GM21515 (cell line): ENCODE measurements around the gene INS.

Experiments
- ATAC-seq: cut with Tn5 transposase; IDR thresholded peaks from one replicate; pipeline ENCODE4 v1.9.1; 2021; ENCODE audit not compliant: unreplicated experiment

The INS gene

DNA sequence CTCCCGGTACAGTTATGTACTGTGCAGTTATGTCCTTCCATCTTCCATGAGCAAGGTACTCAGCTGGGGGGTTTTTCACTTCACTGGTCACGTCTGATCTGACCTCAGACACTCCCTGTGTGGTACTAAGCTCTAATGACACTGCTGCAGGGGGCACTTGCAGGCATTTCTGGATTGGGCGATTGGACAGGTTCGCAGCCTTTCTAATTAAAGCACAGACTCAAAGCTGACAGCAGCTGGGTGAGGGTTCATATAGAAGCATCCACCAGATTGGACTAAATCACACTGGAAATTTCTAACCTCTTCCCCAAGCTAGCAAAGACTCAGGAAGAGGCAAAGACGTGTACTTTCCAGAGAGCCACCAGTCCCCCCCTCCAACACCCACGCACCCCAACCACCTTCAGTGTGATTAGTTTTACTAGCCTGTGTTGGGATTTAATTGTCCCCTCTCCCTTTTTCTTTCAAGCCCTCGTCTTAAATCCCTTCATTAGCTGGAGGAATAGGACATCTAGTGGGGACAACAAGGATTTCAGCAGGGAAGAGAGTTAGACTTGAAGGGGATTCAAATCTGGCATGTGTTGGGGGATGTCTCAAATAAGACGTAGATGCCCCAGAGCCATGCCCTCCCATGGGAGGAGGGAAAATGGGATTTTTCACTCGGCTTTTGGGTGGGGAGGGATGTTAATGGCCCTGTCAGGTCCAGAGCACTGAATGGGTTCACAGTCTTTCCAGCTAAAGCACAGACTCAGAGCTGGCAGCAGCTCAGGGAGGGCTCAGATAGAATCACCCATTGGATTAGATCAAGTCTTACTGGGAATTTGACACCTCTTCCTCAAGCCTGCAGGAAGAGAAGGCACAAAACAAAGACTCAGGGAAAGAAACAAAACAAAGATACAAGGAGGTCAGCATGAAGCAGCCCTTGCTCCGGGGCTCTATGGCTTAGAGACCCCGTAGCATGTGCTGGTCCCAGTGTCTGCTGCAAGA is 10.9 kb downstream of the INS start:
- ATAC-seq = no peak

DNA sequence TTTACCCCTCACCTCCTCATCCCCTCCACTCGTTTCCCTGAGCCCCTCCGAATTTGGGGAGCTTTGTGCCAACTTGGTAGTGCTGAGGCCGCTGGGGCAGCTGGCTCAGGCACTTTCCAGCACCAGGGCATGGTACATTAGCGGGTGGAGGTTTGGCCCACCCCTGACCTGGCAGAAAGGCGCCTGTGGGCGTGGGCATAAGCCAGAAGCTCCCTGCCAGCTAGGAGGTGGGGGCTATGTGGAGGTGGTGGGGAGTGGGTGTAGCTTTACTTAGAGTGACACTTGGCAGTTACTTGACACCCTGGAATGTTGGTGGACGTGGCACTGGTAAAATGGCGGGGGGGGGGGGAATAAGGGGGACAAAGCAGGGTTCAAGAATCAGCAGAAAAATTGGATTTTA is 11.5 kb downstream of the INS start:
- ATAC-seq = no peak

DNA sequence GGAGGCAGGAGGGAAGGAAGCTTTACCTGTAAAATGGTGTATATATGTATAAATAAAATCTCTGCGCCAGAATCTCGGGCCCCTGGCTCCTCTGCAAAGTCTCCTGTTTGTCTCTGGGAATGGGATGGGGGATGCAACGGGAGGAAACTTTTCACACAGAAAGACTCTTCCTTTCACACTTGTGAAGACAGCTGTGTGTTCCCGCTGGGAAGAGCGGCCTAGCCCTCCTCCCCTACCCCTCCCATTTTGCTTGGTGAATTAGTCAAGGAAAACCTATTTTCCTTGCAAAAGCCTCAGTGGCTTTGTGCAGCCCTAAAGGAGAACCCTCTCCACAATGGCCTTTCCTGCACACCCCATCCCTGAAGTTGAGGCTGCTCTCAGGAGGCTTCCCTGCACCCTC is 12.4 kb downstream of the INS start:
- ATAC-seq = no peak

DNA sequence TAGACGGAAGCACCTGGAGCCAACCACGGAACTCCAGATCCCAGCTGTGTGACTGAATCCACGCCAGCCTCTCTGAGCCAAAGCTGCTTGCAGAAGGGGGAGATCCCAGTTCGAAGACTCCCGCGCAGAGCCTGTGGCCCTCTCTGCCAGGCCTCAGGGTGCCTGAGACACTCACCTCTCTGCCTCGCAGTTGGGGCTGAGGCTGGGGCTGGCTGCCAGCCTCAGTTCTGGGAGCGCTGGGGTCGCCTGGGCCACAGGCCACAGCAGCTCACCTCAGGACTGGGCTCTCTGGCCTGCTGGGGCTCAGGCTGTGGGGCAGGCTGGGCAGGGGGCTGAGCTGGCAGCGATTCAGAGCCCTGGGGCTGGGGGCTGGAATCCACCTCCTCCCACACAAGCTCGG is 13.6 kb downstream of the INS start:
- no peak for ATAC-seq

DNA sequence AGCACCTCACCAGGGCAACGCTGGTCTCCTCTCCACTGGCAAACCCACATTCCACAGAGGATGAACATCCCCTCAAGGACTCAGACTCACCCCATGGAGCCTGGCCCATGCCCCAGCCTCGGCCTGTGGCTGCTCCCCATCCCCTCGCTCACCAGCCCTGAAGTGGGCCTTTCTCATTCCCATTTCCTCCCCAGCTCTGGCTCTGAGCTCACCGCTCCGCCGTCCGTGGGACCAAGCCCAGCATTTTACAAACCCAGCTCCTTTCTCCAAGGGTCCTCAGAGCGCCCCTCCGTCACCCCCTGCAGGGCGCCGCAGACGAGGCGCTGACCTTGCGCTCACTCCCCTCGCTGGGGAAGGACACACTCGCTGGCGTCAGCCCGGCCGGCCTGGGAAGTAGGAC is 15.0 kb downstream of the INS start:
- ATAC-seq = no peak

DNA sequence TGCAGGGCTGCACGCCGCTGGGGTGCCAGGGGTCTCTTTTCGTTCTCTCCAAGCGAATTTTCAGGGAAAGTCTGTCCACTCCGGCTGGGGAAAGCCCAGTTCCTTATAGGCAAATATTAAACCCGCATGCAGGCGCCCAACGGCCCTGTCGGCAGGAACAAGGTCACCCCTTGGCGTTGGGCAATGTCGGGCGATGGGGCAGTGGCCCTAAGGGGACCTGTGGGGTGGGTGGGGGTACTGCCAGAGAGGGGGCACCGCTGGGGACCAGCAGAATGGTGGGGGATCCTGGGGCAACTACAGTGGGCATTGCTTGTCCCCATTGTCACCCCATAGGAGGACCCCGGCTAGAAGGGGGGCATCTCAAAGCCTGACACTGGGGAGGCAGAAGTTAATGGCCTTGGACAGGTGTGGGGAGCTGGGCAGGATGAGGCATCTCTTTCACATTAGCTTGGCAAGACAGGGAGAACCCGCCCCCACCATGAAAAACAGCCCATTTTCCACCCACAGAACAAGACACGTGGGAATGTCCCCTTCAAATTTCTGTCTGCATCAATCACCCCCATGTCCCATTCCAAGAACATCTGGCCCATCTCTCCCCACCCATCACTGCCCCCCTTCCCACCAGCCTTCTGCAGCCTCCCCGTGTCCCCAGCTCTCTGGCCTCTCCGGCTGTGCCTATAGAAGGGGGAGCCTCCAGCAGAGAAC is 16.3 kb downstream of the INS start:
- ATAC-seq = no peak

DNA sequence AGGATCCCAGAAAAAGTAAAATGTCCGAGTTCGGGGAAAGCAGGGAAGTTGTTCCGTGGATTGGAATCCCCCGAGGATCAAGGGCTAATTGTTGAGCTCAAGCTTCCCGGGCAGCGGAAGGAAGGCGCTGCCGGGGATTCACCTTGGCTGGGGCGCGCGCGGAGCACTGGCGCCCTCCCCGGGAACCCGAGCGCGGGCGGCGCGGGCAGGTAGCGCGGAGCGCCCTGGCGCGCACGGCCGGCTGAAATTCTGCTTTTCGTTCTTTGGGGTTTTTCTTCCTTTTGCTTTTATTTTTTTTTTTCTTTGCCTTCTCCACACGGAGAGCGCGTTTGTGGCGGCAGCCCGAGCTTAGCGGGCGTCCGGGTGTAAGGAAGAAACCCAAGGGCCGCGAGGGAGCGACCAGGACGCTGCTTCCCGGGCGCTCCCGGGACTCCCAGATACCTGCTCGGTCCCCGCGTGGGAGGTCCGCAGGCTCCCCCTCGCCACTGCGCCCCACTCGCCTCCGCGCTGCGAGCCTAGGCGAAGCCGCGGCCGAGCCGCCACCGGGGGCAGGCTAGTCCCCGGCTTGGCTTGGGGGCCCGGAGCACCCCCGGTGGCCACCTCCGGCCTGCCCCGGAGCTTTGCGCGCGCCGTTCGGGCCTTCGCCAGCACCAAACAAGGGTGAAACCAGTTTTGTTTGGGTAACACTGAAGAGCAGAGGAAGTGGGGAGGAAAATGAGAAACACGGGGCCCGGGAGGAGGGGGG is 17.0 kb downstream of the INS start:
- ATAC-seq = no peak

DNA sequence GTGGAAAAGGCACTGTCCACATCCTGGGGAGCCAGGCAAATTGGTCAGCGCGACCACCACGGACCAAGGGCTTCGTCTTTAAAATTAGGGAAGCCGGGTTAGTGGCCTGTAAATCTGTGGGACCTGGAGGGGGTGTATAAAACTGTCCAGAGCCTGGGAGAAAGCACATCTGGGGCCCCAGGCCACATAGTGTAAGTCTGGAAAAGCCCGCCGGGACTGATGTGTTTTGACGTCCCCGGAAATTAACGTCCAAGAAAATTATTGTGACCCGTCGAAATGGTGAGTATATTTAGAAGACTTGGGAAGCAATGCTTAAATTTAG is 17.6 kb downstream of the INS start:
- ATAC-seq = no peak

DNA sequence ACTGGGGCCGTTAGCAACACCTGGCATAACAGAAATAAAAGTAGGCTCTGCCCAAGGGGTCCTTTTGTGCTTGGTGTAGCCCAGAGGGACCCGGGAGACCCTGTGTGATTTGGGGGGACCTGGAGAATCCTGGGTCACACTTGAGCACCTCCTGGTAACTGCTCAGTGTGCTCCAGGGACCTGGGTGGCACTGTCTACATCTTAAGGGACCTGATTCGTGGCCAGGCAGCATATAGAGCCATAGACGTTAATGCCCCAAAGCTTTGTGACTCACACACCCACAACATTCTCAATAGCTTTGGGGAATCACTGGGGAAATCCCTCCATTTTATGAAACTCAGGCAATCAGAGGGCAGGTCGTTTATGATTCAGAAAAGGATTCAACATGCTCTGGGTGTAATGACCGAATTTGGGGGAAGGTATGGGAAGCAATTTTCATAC is 18.2 kb downstream of the INS start:
- ATAC-seq = no peak

DNA sequence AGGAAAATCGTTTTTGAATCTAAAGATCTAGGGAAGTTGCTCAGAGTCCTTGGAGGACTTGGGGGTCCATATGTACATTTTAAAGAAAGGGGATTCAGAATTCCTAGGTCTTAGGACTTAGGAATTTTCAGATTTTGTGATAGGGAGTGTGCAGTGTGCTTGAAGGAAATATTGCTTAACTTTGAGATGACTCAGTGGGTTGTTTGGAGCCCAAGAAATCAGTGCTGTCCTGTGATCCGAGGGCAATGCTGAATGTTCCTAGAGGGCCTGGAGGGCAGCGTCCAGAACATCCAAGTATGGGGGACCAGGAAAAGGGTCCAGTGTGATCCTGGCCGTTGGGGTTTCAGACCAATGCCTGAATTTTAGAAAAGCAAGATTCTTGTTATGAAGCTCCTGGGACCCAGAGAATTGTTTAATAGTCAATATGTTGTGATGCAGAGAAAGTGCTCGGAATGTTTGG is 18.7 kb downstream of the INS start:
- no peak for ATAC-seq

DNA sequence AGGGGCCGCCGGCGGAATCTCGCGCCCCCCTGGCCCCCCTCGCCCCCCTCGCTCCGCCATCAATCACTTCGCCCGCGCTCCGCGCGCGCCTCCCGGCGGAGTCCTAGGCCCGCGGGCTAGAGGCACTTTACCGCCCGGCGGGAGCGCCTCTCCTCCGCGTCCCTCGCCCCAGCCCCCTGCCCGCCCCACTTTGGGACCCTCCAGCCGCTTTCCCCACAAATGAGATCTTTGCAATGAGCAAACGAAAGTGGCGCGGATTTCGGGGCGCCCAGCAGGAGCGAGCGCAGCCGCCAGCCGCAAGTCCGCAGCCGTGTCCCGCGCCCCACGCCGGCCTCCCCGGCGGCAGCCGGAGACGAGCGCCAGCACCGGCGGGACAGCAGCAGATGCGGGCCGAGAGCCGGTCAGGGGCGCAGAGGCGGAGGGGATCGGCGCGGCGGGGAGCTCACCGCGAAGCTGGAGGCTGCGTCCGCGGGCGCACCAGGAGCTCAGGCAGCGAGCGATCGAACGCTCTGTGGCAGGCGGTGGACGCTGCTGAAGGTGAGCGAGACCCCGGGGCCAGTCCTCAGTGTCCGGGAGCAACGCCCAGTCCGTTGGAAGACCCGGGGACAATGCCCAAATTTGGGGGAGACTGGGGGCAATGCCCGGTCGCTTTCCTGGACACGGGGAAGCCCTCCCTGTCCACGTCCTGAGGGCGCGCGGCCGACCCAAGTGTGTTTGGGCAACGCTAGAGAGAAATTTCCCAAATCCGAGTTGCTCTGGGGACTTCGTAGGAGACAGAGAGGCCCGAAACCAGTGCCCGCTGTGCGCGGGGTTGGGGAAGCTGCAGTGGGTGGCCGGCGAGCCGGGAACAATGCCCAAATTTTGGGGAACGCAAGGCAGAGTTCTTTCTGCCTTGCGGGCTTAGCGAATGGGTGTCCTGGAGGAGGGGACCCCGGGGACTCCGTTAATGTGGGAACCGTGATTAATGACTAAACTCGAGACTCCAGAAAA is 20.3 kb downstream of the INS start:
- ATAC-seq = no peak

DNA sequence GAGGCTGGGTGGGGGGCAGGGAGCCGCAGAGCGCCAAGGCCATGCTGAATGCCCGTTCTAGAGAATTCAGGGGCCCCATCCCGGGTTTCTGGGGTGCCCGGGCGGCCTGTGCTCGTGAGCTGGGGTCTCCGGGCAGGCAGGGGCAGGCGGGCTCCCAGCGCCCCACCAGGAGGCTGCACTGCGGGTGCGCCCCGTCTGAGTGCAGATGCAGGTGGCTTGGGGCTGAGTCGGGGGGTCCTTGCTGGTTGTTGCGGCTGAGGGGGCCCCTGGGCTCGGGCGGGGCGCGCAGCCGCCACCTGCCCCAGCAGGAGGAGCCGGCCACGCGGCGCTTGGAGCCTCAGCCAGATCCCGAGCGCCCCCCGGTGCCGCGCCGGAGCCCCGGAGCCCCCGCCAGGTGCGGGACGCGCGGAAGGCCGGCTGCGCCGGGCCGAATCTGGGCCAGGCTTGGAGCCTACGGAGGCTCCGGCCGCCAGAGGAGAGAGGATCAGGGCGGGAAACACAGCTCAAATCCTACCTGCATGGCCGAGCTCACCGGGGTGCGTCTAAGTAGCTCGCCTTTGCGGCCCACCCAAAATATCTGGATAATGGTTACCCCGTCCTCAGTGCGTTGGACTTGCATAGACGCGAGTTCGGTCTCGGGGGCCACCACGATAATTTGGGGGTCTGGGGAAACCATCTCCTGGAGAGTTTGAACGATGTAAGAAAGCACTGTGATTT is 21.2 kb downstream of the INS start:
- no peak for ATAC-seq

DNA sequence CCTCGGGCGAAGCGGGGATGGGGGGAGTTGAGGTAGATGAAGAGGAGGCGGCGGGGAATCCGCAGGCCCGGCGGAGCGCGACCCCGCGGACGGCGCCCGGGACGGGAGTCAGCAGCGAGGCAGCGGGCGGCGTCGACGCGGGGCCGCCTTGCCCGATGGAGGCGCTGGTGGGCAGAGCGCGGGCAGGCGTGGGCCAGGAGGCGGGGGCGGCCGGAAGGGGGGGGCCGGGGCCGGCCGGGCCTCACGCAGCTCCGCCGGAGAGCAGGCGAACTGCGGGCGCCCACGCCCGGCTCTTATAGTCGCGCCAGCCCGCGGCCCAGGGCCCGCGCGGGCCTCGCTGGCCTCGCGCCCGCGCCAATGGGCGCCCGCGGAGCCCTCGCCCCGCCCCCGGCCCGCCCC is 21.9 kb downstream of the INS start, which contains the start of gene IGF2:
Gene IGF2, minus strand, starts transcription at position 267 of the 399 bp plus-strand sequence. CDS start 3,866 bp downstream, outside the sequence.
- ATAC-seq = no peak

DNA sequence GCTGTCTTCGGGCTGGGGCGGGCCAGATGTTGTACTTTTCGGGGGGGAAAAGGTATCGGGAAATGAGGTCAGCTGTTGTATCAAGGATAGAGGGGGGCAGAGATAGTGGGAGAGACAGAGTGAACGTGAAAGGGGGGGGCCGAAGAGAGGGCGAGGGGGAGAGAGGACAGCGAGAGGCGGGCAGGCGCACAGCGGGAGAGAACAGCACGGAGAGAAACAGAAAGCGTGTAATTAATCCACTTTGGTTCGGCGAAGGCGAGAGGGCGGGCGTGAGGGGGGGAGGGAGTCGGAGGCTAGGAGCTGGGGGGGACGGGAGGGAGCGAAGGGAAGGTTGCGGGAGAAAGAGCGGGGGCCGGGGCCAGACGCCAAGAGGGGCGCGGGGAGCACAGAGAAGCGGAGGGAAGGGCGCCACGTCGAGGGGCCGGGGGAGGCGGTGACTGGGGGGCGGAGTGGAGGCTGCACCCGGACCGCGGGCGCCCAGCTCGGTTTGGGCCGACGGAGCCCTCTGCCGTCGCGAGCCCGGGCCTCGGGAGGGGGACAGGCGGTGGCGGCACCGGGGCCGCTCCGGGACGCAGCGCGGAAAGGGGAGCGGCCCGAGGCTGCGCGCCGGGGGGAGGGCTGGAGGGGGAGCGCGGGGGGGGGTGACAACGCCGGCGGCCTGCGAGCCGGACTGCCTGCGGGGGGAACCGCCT is 22.4 kb downstream of the INS start:
- ATAC-seq = no peak

DNA sequence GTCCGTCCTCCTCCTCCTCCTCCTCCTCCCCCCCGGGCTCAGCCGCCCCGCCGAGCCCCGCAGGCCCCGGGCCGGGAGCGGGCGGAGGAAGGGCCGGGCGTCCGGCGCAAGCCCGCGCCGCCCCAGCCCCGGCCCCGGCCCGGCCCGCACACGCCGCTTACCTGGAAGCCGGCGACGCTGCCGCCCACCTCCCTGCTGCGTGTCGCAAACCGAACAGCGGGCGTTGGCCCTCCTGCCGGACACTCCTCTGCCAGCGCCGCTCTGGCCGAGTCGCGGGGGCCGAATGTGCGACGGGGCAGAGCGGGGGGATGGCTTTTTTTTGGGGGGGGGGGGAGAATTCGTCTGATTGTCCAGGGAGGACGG is 23.0 kb downstream of the INS start:
- no peak for ATAC-seq

DNA sequence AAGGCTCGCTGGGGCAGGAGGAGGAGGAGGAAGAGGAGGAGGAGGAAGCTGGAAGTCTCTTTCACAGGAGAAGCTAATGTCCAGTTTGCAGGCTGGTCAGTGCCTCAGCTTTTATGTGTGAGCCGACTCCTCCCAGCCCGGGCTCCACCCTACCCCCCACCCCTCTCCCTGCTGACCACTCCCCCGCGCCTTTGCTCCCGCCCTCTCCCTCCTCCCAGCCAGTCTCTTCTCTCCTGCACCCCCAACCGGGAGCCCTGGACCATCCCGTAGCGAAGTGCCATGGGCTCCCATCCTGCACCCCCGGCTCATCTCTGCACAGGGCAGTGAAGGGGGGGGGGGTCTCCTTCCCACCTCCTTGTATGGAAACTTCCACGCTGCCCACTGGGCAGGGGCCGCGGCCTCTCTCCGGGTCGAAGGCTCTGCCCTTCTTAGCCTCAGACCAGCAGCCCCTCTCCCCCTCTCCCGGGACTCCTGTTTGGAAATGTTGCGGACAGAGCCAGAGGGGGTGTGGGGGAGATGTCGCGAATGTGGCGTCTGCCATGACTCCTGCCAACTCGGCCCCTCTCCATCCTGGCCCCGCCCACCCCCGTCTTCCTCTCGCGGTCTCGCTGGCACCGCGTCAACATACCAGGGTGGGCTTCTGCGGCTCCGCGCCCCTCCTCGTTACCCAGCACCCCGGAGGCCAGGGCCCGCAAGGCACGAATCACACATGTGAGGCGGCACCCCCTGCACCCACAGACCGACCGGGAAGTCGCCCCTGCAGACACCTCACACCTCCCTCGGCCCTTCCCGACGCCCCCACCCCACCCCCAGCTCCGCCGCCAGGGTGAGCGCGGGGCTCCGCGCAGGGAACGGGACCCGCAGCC is 23.6 kb downstream of the INS start:
- ATAC-seq = no peak

DNA sequence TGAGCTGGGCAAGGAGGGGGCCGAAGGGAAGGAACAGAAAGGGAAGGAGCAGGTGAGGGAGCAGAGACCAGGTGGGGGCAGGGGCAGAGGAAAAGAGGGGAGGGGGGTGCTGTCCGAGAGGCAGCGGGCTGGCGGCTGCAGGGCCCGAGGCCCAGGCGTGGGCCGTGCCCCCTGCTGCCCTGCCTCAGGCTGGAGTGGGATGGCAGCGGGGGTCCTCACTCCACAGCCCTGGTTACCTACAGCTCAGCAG is 24.1 kb downstream of the INS start:
- no peak for ATAC-seq

DNA sequence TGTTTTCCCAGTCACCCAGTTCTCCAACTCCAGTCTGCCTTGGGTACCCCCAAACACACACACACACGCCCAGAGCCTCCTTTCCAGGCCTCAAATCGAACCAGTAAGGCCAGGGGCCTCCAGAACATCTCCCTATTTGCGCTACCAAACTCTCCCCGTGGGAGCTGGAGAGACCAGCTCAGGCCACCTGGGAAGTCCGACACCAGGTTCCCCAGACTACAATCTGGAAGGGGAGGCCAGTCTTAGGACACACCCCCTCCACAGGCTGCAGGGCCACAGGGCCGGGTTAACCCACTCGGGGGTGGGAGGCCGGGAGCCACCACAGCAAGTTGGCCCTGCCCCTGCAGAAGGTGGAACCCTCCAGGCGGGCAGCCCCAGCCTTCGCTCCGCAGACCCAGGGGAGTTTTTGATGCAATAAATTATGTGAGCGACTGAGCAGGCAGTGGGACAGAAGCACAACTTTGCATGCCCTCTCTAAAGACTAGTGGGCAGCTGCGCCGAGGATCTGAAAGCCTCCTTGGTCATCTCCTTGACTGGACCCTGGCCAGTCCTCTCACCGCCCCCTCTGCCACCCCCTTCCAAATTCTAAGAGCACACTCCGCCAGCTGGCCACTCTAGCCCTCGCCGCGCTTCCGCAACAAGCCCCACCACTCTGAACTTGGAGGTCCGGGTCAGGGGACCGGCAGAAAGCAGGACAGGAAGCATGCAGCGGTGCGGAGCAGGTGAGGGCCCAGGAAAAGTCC is 24.6 kb downstream of the INS start:
- ATAC-seq = no peak
